Limb (tissue), 2 donors: ENCODE measurements around the gene IL1R1.
"Not testable (repeated sequence)": the region's sequence is repeated elsewhere in the genome, so short reads cannot be mapped to it uniquely, and the experiment has no call there.

Experiments
- DNase-seq, 2 donors: peaks; one replicate each; pipeline ENCODE4 v3.0.0-alpha.2; 2016; ENCODE audit errors: extremely low spot score in 2 of 2

IL1R1 gene

GRCh38 chr2:102141970-102142828 is at the start of gene IL1R1:
IL1R1 (plus strand) TSS chr2:102142746; CDS start chr2:102157725, 14,979 bp downstream.
- DNase-seq = peak; percentile 68 to 81

- no peak for DNase-seq
These were observed 48.9 kb upstream of the IL1R1 start for GRCh38 chr2:102093662-102094061.

GRCh38 chr2:102094917-102095316 is 47.6 kb upstream of the IL1R1 start:
- no peak for DNase-seq

- no peak for DNase-seq
These were observed 46.4 kb upstream of the IL1R1 start for GRCh38 chr2:102096103-102096502.

GRCh38 chr2:102098756-102099155 is 43.8 kb upstream of the IL1R1 start:
- DNase-seq = no peak

GRCh38 chr2:102099536-102100298 is 42.8 kb upstream of the IL1R1 start:
- no peak for DNase-seq

GRCh38 chr2:102100371-102101096 is 42.0 kb upstream of the IL1R1 start:
- DNase-seq = no peak

GRCh38 chr2:102101097-102101848 is 41.3 kb upstream of the IL1R1 start:
- DNase-seq = no peak

GRCh38 chr2:102101849-102102635 is 40.5 kb upstream of the IL1R1 start:
- no peak for DNase-seq

- not testable (repeated sequence) for DNase-seq
These were observed 40.0 kb upstream of the IL1R1 start for GRCh38 chr2:102102636-102102948.

- no peak for DNase-seq
These were observed 39.3 kb upstream of the IL1R1 start for GRCh38 chr2:102103284-102103683.

GRCh38 chr2:102103992-102104871 is 38.3 kb upstream of the IL1R1 start:
- peak; percentile 51 to 60 for DNase-seq

- DNase-seq = no peak
These were observed 36.4 kb upstream of the IL1R1 start for GRCh38 chr2:102106133-102106556.

- not testable (repeated sequence) for DNase-seq
These were observed 35.5 kb upstream of the IL1R1 start for GRCh38 chr2:102106813-102107740.

GRCh38 chr2:102107741-102108070 is 34.8 kb upstream of the IL1R1 start:
- no peak for DNase-seq

- DNase-seq = no peak
These were observed 33.5 kb upstream of the IL1R1 start for GRCh38 chr2:102109016-102109415.

- DNase-seq = no peak
These were observed 32.4 kb upstream of the IL1R1 start for GRCh38 chr2:102110171-102110570.

GRCh38 chr2:102110596-102111334 is 31.8 kb upstream of the IL1R1 start:
- DNase-seq = no peak
